ENCODE results near the gene ZNF20.

ZNF20 gene

GRCh38 chr19:12139885-12140544, at the start of gene ZNF20:
ZNF20 (minus strand) TSS chr19:12140350; CDS start chr19:12140182, 168 bp downstream.
- peak; percentile 95 to 96 for DNase-seq

- no peak for DNase-seq
Measured at GRCh38 chr19:12187625-12188024, 47.5 kb upstream of the ZNF20 start.

GRCh38 chr19:12180377-12180776, 40.2 kb upstream of the ZNF20 start:
- DNase-seq = no peak

GRCh38 chr19:12166626-12167025, 26.5 kb upstream of the ZNF20 start:
- DNase-seq = no peak

GRCh38 chr19:12163826-12164225, 23.7 kb upstream of the ZNF20 start:
- no peak for DNase-seq

GRCh38 chr19:12162882-12163806, 23.0 kb upstream of the ZNF20 start, which contains the start of gene ZNF136:
ZNF136 (plus strand) TSS chr19:12163096; CDS start chr19:12163204, 108 bp downstream.
- peak; percentile 86 to 89 for DNase-seq

GRCh38 chr19:12162513-12162881, 22.3 kb upstream of the ZNF20 start:
- no peak for DNase-seq

GRCh38 chr19:12159773-12160414, 19.7 kb upstream of the ZNF20 start:
- DNase-seq = no peak

GRCh38 chr19:12156223-12157058, 16.3 kb upstream of the ZNF20 start, which contains the start of gene ZNF625:
ZNF625 (minus strand) TSS chr19:12156734; CDS start chr19:12156558, 176 bp downstream.
- peak; percentile 83 to 88 for DNase-seq

- DNase-seq = no peak
Measured at GRCh38 chr19:12155324-12155860, 15.2 kb upstream of the ZNF20 start.

GRCh38 chr19:12145348-12145747, 5.2 kb upstream of the ZNF20 start:
- no peak for DNase-seq

GRCh38 chr19:12141405-12141736, 1.2 kb upstream of the ZNF20 start:
- DNase-seq = no peak

GRCh38 chr19:12140545-12141404, 625 bp upstream of the ZNF20 start:
- DNase-seq = peak; percentile 83 to 89

GRCh38 chr19:12139269-12139668, 881 bp downstream of the ZNF20 start:
- no peak for DNase-seq

- no peak for DNase-seq
Measured at GRCh38 chr19:12137221-12137940, 2.8 kb downstream of the ZNF20 start.

GRCh38 chr19:12133069-12133468, 7.1 kb downstream of the ZNF20 start:
- no peak for DNase-seq

- no peak for DNase-seq
Measured at GRCh38 chr19:12126707-12127106, 13.4 kb downstream of the ZNF20 start.

- no peak for DNase-seq
Measured at GRCh38 chr19:12117201-12117970, 22.8 kb downstream of the ZNF20 start.

- no peak for DNase-seq
Measured at GRCh38 chr19:12113121-12113520, 27.0 kb downstream of the ZNF20 start.

- no peak for DNase-seq
Measured at GRCh38 chr19:12112701-12113100, 27.4 kb downstream of the ZNF20 start.
